HPDE6-E6E7 (cell line): ENCODE measurements around the gene FATE1.
"Not testable (repeated sequence)": the region's sequence is repeated elsewhere in the genome, so short reads cannot be mapped to it uniquely, and the experiment has no call there.

ENCODE experiments used
- DNase-seq: peaks from one replicate; pipeline ENCODE4 v3.0.0; 2011; ENCODE audit warnings: missing footprints; ENCODE audit errors: extremely low spot score

Gene FATE1, protein sequence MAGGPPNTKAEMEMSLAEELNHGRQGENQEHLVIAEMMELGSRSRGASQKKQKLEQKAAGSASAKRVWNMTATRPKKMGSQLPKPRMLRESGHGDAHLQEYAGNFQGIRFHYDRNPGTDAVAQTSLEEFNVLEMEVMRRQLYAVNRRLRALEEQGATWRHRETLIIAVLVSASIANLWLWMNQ

DNA sequence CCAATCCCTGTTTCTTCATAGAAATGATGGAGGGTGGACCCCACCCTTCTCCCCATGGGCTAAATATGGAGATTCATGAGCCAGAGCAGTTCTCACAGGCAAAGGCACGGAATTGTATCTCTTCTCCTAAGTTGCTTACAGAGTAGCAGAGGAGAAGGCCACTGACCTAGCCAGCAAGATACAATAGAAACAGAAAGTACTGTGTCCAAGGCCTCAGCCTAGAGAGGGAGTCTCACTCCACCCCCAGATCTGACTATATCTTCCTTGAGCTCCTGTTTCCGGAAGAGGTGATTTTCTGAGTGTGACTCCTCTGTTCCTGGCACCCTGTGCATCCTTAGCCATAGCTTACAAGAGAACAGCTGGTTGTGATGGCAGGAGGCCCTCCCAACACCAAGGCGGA lies at the start of gene FATE1:
TSS of gene FATE1 (plus strand) at position 284 of the 400 bp plus-strand sequence. CDS start at position 369, 85 bp downstream.
- DNase-seq = no peak

DNA sequence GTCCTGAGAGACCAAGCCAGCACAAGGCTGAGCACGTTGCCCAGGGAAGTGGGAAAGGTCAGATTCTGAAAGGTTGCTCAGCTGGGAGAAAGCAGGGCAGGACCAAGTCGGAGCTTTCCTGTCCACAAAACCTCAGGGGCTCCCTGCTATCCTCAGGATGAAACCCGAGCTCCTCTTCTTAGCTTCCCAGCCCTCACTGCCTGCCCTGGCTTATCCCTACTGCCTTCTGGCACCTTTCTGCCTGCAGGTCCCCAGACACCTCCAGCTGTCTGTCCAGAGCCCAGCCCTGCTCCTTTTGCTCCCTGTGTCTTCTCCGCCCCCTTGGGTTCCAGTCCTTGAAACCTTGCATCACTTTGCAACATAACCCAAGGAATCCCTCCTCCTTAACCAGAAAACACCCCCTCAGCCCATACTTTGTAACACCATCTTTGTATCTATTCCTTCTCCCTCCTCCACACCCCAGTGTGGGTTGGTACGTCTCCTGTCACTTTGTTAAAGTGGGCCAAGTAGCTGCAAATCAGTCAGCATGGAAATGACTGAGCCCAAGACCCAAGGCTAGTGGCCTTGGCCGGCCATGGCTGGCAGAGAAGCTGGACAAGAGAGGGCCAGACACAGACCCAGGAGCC lies 40.6 kb upstream of the FATE1 start:
- DNase-seq = no peak

DNA sequence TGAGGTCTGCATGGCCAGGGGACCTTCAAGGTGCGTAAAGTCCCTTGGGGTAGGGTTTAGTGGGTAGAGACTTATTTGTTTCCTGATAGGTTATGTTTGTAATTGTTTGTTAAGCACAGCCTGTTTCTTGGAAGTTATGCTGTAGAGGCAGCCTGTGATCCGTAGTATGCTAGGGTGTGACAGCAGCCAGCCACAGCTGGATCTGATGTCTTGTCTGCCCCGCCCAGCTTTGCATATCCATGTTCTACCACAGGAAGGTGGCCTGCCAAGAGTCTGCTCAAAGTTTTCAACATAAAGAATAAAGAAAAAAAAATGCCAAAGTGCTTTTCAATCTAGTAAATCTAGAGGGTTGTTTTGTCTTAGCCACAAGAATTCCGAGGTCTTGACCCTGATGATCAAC lies 39.6 kb upstream of the FATE1 start:
- DNase-seq = no peak

DNA sequence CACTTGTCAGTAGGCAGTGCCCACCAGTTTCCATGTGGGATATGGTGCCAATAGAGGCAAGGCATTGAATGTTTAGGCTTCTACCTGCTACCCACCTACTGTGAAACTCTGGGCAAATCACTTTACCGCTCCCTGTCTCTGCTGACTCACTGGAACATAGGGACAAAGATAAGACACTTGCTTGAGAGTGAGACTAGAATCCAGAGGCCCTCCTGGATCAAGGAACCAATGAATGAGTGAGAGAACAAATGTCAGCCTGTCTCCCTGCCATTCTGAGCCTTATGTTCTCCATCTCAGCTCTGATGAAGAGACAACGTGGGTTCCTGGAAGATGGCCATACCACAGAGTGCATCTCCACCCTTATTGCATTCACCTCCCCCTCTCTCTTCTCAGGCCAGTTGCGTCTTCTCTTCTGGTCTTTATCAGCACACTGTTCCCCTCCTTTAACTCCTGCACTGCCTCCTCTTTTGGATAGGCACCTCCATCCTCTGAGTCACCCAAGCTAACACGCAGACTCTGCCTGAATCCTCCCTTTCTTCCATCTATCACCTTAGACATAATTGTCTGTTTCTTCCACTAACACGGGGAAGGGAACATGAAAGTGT lies 35.9 kb upstream of the FATE1 start:
- DNase-seq = no peak

DNA sequence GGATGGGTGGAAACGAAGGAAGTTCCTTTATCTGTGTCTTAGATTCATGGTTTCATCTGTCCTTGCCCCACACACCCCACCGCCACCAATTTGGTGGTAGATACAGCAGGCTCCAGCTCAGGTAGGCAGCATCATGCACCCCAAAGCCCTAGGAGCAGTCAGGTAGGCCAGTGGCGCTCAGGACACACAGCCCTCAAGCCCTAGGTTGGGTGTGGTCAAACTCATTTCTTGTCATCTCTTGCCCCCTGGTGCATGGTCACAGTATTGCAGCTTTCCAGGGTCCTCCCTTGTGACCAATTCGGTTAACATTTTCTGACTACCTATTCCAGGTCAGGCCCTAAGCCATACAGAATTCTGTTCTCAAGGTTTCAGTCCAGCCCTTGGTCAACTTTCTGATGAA lies 35.0 kb upstream of the FATE1 start:
- DNase-seq = peak; percentile 23

DNA sequence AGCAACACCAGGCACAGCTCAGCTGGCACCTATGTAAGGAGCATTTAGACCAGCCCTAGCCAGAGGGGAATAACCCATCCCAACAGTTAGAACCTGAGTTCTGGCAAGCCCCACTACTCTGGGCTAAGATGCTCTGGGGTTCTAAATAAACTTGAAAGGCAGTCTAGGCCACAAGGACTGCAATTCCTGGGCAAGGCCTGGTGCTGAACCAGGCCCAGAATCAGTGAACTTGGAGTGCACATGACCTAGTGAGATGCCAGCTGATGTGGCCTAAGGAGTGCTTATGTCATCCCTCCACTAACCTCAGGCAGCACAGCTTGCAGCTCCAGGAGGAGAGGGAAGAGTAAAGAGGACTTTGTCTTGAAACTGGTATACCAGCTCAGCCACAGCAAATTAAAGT lies 28.2 kb upstream of the FATE1 start:
- DNase-seq = no peak

DNA sequence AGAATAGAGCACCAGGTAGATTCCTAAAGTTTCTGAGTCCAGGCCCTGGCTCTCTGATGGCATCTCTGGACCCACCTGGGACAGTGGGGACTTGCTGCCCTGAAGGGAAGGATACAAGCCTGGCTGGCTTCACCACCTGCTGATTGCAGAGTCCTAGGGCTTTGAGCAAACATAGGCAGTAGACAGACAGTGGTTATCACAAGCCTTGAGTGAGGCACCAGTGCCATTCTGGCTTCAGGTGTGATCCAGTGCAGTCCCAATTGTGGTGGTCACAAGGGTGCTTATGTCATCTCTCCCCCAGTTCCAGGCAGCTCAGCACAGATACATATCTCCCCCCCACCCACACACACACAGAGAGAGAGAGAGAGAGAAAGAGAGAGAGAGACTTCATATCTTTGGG lies 27.1 kb upstream of the FATE1 start:
- DNase-seq = no peak

DNA sequence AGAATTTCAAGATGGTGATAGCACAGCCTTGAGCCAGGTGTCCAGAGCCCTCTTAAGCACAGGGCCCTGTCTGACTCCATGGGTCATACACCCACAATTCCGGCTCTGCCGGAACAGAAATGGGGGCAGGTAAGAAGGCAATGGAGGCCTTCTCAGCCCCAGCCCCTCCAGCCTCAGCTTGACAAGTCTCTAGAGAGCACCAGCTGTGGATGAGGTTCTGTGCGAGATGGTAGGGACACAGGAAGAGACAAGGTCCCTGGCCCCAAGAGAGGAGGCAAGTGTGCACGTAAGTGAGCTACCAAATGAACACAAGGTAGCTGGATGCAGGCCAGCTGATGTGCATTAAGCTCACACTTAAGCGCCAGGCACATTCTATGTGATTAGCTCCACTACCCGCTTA lies 23.0 kb upstream of the FATE1 start:
- DNase-seq = no peak

DNA sequence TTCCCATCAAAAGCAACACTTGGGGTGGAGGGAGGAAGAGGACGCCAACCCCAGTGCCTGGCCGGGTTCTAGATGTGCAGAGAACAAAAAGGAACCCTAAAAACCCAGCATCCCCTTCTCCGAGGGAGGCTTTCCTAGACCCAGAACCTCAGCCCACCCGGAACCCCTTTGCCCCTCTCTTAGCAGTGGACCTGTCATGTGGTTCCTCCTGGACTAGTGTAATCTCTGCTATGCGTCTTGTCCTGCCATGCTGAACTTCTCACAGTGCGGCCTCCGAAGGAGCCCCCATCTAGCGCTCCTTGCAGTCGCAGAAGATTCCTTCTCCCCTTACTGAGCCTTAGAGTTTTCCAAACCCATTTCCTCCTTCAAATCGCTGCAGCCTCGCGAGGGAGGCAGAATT lies 21.7 kb upstream of the FATE1 start:
- no peak for DNase-seq

DNA sequence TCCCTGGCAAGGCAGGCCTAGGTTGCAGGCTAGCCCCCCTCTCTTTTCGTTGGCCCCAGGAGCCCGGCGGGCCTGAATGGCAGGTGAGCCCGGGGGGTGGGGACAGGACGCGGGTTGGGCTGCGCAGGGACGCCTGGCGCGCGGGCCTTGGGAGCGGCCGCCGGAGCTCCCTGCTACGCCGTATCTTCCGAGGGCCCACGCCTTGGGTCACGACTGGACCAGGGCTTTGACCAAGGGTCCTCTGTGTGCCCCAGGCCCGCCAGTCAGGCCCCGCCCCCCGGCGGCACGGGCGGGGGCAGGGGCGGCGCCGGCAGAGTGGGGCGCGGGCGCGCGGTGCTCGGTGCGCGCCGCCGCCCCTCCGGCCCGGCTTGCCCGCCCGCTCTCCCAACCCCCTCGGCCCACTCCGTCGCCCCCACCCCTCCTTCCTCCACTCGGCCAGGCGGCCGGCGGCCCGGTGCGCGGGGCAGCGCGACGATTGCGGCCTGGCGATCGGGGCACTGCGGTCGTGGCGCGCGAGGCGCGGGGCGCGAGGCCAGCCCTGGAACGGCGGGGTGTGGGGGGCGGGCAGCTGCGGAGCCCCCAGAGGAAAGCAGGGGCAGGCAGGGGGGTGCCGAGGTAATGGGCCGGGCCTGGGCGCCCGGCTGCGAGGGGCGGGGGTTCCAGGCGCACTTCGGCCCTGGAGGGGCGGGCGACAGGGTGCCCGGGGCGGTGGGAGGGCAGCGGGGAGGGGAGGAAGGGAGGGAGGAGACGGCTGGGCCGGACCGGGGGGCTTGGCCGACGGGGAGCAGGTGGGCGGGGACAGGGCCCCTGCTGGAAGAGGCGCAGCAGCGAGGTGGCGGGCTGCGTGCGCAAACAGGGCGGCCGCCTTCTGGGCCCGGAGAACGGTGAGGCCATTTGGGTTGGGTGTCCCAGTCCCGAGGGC lies 20.9 kb upstream of the FATE1 start, which contains the start of gene PRRG3:
TSS of gene PRRG3 (plus strand) at position 798 of the 922 bp plus-strand sequence. CDS start 3,357 bp downstream, outside the sequence.
- no peak for DNase-seq

DNA sequence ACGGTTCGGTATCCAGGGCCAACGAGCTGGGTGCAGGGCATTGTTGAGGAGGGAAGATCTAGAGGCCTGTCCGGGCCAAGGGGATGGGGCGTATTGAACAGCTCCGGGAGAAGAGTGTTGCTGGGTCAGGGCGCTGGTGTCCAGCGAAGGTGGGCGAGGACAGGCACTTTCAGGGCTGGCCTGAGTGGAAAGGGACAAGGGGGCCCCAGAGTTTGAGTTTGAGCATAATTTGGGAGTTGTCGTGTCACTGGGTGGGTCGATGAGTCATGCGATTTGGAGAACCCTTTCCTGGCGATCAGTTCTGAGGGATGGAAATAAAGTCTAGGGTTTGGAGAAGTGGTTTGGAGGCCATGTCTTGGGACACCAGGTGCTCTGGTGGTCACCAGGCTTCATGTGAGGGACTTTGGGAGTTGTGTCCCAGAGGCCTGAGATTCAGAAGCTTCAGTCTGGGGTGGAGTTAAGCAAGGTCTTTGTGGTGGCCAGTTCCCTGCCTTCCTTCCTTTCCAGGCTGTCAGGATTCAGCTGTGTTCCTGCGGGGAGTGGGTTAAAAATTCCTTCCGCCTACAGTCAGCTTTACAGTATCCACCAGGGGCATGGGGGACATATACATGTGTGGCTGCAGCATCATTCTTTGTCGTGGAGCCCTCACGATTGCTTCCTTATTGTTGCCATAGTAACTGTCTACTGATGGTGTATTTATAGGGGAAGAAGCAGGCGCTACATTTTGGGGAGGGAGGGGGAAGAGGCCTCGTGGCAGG lies 20.1 kb upstream of the FATE1 start:
- DNase-seq = no peak

DNA sequence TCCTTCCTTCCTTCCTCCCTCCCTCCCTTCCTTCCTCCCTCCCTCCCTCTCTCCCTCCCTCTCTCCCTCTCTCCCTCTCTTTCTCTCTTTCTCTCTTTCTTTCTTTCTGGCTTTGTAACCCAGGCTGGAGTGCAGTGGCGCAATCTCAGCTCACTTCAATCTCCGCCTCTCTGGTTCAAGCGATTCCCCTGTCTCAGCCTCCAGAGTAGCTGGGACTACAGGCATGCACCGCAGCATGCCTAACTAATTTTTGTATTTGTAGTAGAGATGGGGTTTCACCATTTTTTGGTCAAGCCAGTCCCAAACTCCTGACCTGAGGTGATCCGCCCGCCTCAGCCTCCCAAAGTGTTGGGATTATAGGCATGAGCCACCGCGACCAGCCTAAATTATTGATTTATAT lies 18.8 kb upstream of the FATE1 start:
- not testable (repeated sequence) for DNase-seq

DNA sequence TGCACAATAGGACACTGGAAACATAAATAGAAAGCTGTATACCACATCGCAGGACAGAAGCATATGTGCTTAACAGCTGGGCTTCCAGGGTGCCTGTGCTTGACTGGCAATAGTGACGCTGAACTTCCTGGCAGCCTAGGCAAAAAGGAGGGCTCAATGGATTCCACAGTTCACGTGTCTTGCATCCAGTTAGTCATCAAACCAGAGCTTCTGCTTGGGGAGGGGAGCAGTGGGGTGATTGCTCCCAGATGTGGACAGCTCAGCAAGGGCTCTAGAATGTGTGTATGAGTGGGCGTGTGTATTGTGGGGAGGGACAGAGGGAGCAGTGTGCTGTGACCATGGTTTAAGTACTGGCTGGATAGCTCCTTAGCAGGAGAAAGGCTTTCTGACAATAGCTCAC lies 18.3 kb upstream of the FATE1 start:
- DNase-seq = no peak

DNA sequence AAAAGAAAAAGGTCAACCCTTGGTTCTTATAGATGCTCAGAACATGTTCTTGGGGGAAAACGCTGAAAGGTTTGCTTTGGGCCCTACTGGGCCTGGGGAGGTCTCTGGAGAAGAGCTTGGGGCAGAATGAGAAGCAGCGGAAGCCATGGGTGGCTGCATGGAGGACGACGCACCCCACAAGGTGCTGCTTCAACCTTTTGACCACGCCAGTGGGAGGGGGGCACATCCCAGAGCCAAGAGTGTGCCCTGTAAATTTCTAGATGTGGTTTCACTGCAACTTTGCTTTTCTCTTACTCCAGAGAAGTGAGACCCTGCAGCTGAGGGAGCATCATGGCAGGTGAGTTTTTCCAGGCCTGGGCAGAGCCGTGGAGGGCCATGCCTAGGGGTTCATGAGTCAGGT lies 17.4 kb upstream of the FATE1 start:
- DNase-seq = no peak

DNA sequence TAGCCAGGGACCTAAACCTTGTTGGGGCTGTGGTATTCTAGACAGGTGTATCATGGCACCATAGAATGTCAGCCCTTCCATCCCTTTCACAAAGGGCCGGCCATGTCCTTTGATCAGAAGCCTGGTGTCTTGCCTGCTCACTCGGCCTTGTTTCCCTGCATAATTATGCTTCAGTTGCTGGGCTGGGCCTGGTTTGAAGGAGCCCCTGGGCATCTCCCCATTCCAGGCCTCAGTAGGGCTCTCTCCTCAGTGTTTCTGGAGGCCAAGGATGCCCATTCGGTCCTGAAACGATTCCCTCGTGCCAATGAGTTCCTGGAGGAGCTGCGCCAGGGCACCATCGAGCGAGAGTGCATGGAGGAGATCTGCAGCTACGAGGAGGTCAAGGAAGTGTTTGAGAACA lies 16.1 kb upstream of the FATE1 start:
- no peak for DNase-seq

DNA sequence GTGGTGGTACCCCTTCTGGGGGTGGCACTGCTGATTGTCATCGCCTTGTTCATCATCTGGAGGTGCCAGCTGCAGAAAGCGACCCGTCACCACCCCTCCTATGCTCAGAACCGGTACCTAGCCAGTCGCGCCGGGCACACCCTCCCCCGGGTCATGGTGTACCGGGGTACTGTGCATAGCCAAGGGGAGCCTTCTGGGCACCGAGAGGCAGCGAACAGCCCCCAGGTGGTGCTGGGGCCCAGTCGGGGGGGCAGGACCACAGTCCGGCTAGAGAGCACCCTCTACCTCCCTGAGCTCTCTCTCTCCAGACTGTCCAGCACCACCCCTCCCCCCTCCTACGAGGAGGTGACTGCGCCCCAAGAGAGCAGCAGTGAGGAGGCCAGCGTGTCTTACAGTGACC lies 15.3 kb upstream of the FATE1 start:
- no peak for DNase-seq

DNA sequence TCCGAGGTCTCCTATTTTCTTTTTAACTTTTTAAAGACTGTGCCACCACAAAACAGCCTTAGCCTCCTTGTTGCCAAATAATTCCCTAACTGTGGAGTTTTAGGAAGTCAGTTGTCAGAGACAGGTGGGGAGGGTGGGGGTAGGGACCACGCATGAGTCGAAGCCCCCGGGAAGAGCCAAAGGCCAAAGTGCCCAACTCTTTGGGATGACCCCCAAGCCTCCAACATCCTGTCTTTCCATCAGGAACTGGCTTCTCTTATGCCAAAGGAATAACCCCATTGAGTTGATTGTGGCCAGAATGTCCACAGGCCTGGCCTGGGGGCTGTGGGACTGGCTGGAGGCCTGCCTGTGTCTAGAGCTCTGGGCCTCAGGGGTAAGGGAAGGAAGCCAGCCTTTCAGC lies 14.8 kb upstream of the FATE1 start:
- no peak for DNase-seq

DNA sequence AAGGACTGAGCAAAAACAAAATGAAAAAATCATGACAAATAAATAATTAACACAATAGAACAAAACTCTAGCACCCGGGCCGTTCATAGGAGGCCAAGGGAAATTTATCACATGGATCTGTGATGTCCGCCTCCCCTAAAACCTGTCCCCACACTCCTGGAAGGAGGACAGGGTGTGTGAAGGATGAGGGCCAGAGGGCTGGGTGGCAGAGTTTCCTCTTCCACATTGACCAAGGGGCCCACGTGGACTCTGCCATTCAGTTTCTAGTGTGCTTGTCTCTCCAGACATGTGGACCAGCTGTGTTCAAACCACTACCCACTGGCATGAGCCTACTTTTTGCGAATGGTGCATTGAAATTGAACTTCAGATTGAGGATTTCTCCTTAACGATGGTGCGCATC lies 14.3 kb upstream of the FATE1 start:
- DNase-seq = no peak

DNA sequence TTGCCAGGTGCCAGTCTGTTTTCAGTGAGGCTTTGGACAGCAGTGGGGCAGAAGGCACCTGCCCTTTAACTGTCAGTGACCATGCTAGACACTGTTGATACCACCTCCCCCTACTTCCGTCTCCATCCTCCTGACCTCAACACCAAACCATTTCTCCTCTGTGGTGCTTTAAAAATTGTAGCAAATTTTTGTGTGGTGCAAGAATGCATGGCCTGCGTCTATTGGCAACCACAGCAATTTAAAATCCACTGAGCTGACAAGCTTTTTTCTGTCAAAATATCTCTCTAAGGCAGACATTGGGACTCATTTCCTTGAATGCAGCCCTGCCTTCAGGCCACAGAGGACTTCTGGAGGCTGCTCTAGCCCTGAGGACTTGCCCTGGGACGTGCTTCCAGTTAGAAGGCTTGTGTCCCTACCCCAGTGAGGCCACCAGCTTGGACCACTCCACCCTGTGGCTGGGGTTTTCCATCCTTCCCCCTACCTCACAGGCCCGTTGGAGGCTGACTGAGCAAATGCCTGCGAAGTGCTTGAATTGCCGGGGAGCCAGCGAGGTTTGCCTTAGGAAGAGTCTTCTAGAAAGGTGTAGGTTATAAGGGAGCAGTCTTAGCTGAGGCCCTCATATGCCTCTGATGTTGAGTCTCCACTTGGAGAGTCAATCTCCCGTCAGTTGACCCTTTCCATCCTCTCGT lies 13.7 kb upstream of the FATE1 start:
- no peak for DNase-seq

DNA sequence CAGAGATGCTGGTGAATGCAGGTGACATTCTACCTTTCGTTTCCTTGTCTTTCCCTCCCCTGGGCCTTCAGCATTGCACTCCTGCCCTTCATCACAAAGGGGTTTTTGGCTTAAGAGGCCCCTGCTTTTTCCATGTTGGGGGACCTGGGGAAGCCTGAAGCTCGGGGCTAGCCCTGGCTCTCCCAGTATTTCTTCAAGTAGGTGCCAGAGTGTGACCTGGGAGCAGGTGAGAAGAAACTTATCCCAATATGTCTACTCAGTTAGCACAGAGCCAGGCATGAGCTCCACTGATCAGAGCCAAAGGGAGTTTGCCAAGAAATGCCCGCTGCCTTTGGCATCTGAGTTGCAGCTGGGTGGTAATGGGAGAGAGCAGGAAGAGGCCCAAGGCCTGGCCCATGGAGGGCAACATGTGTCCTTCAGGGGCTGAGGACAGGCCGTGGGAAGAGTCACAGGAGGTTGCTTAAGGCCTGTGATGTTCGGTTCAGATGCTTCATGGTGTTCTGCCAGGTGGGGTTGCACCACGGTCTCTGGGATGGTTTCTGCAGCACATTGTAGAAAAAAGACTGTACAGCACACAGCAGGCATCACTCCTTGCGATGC lies 13.0 kb upstream of the FATE1 start:
- DNase-seq = no peak

DNA sequence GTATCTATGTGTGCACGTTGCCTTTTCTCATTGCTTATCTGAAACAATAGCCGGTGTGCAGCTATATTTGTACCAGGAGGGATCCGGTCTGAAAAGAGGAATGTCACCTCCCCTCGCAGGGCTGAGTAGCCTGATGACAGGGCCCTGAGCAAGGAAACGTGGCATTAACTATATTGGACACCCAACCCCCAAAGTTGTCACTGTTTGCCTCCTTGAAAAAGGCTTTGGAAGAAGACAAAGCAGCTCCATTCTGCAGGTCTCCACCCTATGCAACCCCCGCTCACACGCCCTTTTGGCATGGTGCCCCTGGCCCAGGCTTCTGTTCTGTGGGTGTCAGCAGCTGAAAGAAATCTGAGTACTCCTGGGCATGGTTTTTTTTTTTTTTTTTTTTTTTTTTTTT lies 12.3 kb upstream of the FATE1 start:
- no peak for DNase-seq
